ENCODE data around the gene ATP6V0D1.

GRCh38 chr16:67460961-67461360 is 20.0 kb downstream of the ATP6V0D1 start:
- no peak for TF ChIP-seq CTCF (IDR thresholded peaks at IDR 0.05; ENCODE audit: low read length)
- TF ChIP-seq EZH2 (optimal IDR thresholded peaks at IDR 0.05; ENCODE audit: low read depth, low read length), result no peak
